Peyer's patch (tissue), 4 donors: ENCODE data around the gene RAB40B. TPM values are rescaled to one million over a fixed set of nuclear protein-coding genes. Genes with fewer than 3 reads are reported as not detected.
"Not testable (repeated sequence)": the region's sequence is repeated elsewhere in the genome, so short reads cannot be mapped to it uniquely, and the experiment has no call there.

Experiments
- DNase-seq, 3 donors: peaks; one replicate each; pipeline ENCODE4 v3.0.0-alpha.2; 2017 to 2019
- H3K27ac ChIP-seq, 4 donors: fragments of 200-600 bp; sonication (generic); one replicate each; pipeline ENCODE4 v1.5.1; 2016 to 2019
- H3K27me3 ChIP-seq, 2 donors: fragments of 200-600 bp; sonication (generic); one replicate each; pipeline ENCODE4 v1.5.1; 2019
- H3K36me3 ChIP-seq, 3 donors: fragments of 200-600 bp; sonication (generic); one replicate each; pipeline ENCODE4 v1.5.1; 2016 to 2019
- H3K4me1 ChIP-seq, 4 donors: fragments of 200-600 bp; sonication (generic); one replicate each; pipeline ENCODE4 v1.5.1; 2016 to 2019
- H3K4me3 ChIP-seq, 4 donors: fragments of 200-600 bp; sonication (generic); 1 replicate in 3 of 4; 2 replicates in 1 of 4; pipeline ENCODE4 v1.5.1; 2016 to 2019; ENCODE audit warnings: mild to moderate bottlenecking in 1 of 4
- H3K9me3 ChIP-seq, 4 donors: fragments of 200-600 bp; sonication (generic); one replicate each; pipeline ENCODE4 v1.5.1; 2016 to 2019; ENCODE audit warnings: mild to moderate bottlenecking in 1 of 4
- CTCF ChIP-seq, 6 experiments: fragments of 450-650 bp in 4 of 6; fragments of 200-600 bp in 2 of 6; sonication (generic) in 1 of 6; IDR thresholded peaks; one replicate each; pipeline ENCODE4 v1.5.1; 2017 to 2019; ENCODE audit warnings: antibody characterized with exemption in 6 of 6, mild to moderate bottlenecking in 3 of 6, moderate library complexity in 1 of 6
- POLR2A ChIP-seq, 2 donors: fragments of 450-650 bp; IDR thresholded peaks; one replicate each; pipeline ENCODE4 v1.5.1; 2017; ENCODE audit warnings: antibody characterized with exemption in 2 of 2, mild to moderate bottlenecking in 2 of 2, moderate library complexity in 2 of 2
- total RNA-seq, 4 donors: library from RNA; depleted of rRNA; stranded (reverse); fragments of >200 nt; gene quantifications; one replicate each; pipeline ENCODE4 v1.1.0, GENCODE V29; 2016

RAB40B gene
- 10 to 100 TPM; 13.3 to 63.5 (median 29.1) TPM for total RNA-seq

GRCh38 chr17:82698065-82698973 lies at the start of gene RAB40B:
Gene RAB40B, minus strand, starts transcription at chr17:82698698. Its CDS starts 102 bp downstream, at chr17:82698596.
- Histone ChIP-seq H3K9me3 (peaks cover 0 to 9% (median 2%) of the 10 kb centered on the region in 4 donors), H3K4me3 (peak within 1 kb of the TSS; percentile 82 to 99 (median 92)), H3K36me3 (no peaks in the 10 kb centered on the region), H3K27ac (peak within 1 kb of the TSS; percentile 65 to 76 (median 70)), H3K4me1 (peaks cover 0 to 25% (median 13%) of the 10 kb centered on the region in 4 donors), H3K27me3 (no peaks in the 10 kb centered on the region)
- TF ChIP-seq CTCF (IDR thresholded peaks at IDR 0.05): no peak
- peak in 1 of 2 donors; percentile 52 for TF ChIP-seq POLR2A (IDR thresholded peaks at IDR 0.05)
- peak; percentile 99 to 100 (median 99) for DNase-seq

- Histone ChIP-seq H3K9me3 (peaks cover 0 to 6% (median 2%) of the 10 kb centered on the region in 4 donors), H3K36me3 (peaks cover 0 to 31% (median 0%) of the 10 kb centered on the region in 3 donors), H3K4me1 (no peaks in the 10 kb centered on the region), H3K27me3 (no peaks in the 10 kb centered on the region), H3K27ac (no peak overlapping the region), H3K4me3 (no peak overlapping the region)
- no peak for DNase-seq
- no peak for TF ChIP-seq CTCF (IDR thresholded peaks at IDR 0.05)
- no peak for TF ChIP-seq POLR2A (IDR thresholded peaks at IDR 0.05)
Measured at GRCh38 chr17:82745524-82745923, 47.0 kb upstream of the RAB40B start.

- H3K27me3 ChIP-seq, DNase-seq, H3K4me1 ChIP-seq, H3K9me3 ChIP-seq, H3K4me3 ChIP-seq, H3K27ac ChIP-seq: not testable (repeated sequence)
- H3K36me3 ChIP-seq: peaks cover 0 to 38% (median 0%) of the 10 kb centered on the region in 3 donors
Measured at GRCh38 chr17:82744736-82745135, 46.2 kb upstream of the RAB40B start.

- Histone ChIP-seq H3K27ac (no peak overlapping the region), H3K27me3 (no peaks in the 10 kb centered on the region), H3K4me3 (no peak overlapping the region), H3K9me3 (peaks cover 0 to 6% (median 2%) of the 10 kb centered on the region in 4 donors), H3K36me3 (peaks cover 0 to 41% (median 0%) of the 10 kb centered on the region in 3 donors), H3K4me1 (no peaks in the 10 kb centered on the region)
- no peak for TF ChIP-seq CTCF (IDR thresholded peaks at IDR 0.05)
- TF ChIP-seq POLR2A (IDR thresholded peaks at IDR 0.05): no peak
- no peak for DNase-seq
Measured at GRCh38 chr17:82743344-82744219, 45.1 kb upstream of the RAB40B start.

GRCh38 chr17:82740906-82741759 lies 42.6 kb upstream of the RAB40B start:
- H3K4me3 ChIP-seq: no peak overlapping the region
- H3K27ac ChIP-seq: peak overlapping the region in 2 of 4 donors; percentile 39 to 68
- peaks cover 0 to 41% (median 0%) of the 10 kb centered on the region in 3 donors for H3K36me3 ChIP-seq
- peaks cover 0 to 6% (median 2%) of the 10 kb centered on the region in 4 donors for H3K9me3 ChIP-seq
- peak in 2 of 3 donors; percentile 75 to 84 for DNase-seq
- TF ChIP-seq POLR2A (IDR thresholded peaks at IDR 0.05): no peak
- no peak for TF ChIP-seq CTCF (IDR thresholded peaks at IDR 0.05)
- H3K27me3 ChIP-seq: no peaks in the 10 kb centered on the region
- H3K4me1 ChIP-seq: peaks cover 0 to 9% (median 0%) of the 10 kb centered on the region in 4 donors
